ENCODE results near the gene CPTP.

CPTP gene

DNA sequence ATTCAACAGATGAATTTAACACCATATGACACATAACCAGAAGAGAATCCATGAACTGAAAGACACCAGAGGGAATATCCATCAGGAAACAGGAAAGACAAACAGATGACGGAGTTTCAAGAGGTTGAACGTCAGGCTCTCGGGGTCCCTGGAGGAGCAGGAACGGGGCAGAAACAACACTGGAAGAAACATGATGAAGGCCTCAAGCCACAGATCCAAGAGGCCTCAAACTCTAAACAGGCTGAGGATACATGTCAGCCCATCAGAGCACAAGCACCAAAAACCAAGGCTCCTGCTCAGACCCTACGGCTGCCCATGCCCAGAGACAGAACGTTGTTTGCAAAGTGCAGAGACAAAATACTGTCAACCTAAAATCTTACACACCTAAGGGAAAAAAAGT is 7.2 kb upstream of the CPTP start:
- no peak for DNase-seq (ENCODE audit: low read depth in 2 of 3, low spot score in 1 of 3)

DNA sequence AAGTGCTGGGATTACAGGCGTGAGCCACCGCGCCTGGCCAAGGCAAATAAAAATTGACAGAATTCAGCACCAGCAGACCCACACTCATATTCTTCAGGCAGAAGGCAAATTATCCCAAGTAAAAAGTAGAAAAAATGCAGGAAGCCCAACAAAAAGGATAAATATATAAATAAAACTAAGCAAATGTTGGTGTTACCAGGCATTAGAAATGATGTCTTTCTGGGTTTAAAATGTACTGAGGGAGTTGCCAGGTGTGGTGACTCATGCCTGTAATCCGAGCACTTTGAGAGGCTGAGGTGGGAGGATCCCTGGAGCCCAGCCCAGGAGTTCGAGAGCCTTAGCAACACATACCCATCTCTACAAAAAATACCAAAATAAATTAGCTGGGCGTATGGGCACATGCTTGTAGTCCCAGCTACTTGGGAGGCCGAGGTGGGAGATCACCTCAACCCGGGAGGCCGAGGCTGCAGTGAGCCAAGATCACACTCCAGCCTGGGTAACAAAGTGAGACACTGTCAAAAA is 6.4 kb upstream of the CPTP start:
- no peak for DNase-seq (ENCODE audit: low read depth in 2 of 3, low spot score in 1 of 3)

DNA sequence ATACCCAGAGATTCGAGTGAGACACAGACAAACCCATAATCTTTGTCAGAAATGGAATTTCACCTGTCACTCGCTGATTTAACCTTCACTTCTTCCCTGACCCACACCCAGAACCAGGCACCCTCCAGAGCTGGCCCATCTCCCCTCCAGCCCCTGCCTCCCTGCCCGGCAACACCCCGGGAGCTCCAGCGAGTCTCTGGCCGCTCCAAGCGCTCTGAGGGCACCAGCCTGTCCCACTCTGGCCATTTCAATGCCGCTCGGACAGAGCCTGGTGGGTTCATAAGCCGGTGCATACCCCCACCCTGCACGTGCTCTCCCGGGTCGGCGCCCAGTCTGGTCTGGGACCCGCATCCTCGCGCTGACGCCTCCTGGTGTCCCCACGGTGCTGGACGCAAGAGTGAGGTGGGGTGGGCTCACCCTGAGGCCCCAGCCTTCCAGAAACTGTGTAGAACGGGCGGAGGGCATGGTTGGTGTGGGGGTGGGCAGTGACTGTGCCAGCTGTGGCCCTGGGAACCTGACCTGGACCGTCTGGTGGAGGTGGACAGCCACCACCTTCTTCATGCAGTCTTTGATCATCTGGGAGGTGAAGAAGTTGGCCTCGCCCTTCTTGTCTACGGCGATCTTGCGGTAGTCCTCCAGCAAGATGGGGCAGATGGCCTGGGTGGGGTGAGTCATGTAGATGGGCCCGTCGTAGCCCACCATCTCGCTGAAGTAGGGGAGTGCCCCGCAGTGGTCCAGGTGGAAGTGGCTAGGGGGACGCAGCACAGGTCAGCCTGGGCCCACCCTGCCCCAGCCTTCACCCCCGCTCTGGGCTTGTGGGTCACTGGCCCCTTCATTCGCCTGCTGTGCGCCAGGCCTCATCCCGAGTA is 5.6 kb upstream of the CPTP start:
- DNase-seq (ENCODE audit: low read depth in 2 of 3, low spot score in 1 of 3): no peak

DNA sequence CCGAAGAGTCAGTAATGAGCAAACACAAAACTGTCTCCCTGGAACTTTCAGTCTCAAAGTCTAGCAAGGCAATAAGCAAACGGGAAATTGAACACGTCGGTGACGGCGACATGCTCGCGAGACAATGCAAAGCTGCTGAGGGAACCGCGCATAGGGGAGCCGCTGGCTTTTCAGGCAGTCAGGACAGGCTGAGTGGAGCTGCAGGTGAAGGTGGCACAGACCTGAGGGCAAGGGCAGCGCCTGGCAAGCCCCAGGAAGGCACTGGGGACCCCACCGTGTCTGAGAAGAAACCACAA is 5.0 kb upstream of the CPTP start:
- DNase-seq (ENCODE audit: low read depth in 2 of 3, low spot score in 1 of 3): no peak

DNA sequence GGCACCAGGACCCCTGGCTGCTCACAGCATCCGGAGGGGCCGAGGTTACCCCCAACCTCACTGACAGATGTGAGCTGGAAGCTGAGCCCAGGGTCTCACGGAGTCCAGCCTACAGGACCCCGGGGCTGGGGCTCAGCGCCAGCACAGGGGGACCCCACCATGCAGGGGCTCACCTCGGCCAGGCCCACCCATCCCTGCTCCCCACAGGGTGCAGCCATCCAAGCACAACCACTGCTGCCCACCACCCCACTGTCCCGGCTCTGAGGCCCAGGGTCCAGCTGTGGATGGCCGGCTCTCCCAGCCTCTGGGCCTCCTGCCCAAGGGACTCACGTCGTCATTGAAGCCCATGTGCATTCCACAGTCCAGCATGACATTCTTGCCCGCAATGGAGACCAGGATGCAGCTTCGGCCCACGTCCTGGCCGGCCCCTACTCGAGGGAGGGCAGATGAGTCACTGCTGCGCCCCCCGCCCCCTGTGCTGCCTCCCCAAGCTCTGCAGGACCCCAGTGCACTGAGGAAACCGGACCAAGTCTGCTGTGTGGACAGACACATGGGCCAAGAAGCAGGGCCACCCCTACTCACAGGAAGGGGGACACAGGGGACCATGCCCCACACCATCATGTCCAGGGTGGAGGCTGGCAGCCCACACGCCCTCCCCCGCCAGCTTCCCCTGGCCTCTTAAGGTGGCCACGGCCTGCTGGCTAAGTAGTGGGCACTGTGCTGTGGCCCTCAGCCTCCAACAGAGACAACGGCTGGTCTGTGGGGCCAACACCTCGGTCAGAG is 3.7 kb upstream of the CPTP start:
- no peak for DNase-seq (ENCODE audit: low read depth in 2 of 3, low spot score in 1 of 3)

DNA sequence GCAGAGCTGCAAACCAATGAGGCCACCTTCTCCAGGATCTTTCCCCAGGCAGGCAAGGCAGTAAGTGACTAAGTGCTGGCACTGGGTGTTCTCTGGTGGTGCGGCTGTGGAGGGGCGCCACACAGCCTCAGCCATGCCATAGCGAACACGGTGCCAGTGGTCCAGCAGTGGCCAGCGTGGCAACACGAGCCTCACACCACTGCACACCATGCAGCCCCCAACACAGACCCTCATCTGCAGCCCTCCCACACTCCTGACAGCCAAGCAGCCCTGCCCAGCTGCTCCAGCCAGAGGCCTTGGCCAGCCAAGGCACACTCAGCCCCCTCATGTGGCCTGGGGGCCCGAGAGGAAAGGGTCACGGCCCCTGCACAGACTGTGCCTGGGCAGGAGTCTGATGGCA is 3.1 kb upstream of the CPTP start:
- DNase-seq (ENCODE audit: low read depth in 2 of 3, low spot score in 1 of 3): no peak

DNA sequence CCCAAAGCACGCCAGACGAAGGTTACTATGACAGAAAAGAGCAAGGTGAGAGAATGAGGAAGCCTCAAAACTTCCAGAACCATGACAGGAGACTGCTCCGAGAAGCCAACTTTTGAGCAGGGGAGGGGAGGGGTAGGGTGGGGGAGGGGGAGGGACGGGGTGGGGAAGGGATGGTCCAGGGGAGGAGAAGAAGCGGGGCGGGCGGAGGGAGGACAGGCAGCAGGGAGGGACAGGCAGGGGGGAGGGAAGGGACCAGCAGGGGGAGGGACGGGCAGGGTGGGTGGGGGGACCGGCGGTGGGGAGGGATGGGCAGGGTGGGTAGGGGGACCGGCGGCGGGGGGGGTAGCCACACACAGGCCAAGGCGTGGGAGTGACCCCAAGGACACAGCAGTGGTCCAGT is 2.2 kb upstream of the CPTP start:
- DNase-seq (ENCODE audit: low read depth in 2 of 3, low spot score in 1 of 3): no peak

DNA sequence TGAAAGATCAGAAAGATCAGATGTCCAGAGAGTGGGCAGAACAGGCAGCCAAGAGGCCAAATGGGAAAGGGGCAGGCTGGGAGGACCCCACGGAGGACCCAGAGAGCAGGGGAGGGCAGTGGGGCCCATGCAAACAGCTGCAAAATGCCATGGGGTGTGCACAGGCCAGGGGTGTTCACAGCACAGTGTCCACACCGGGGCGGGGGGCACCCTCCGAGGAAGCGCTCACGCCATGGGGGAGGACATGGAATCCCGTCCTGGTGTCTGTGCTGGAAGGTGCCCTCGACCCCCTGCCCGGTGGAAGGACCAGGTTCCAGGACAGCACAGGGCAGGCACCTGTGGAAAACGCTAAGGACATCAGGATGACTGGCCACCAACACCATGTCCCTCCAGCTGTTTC is 1.6 kb upstream of the CPTP start:
- no peak for DNase-seq (ENCODE audit: low read depth in 2 of 3, low spot score in 1 of 3)

DNA sequence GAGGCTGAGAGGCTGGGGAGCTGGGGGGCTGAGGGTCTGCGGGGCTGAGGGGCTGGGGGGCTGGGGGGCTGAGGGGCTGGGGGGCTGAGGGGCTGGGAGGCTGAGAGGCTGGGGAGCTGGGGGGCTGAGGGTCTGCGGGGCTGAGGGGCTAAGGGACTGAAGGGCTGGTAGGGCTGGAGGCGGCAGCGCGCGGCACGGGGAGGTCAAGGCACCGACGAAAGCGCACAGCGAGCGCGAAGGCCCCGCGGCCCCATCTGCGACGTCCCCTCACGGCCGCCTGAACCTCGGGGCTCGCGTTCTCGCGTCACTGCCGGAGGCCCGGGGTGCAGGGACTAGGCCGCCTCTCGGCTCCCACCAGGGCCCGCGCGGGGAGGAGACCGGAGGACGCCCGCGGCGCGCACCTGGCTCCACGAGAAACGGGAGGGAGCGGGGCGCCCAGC is 498 bp upstream of the CPTP start:
- no peak for DNase-seq (ENCODE audit: low read depth in 2 of 3, low spot score in 1 of 3)

DNA sequence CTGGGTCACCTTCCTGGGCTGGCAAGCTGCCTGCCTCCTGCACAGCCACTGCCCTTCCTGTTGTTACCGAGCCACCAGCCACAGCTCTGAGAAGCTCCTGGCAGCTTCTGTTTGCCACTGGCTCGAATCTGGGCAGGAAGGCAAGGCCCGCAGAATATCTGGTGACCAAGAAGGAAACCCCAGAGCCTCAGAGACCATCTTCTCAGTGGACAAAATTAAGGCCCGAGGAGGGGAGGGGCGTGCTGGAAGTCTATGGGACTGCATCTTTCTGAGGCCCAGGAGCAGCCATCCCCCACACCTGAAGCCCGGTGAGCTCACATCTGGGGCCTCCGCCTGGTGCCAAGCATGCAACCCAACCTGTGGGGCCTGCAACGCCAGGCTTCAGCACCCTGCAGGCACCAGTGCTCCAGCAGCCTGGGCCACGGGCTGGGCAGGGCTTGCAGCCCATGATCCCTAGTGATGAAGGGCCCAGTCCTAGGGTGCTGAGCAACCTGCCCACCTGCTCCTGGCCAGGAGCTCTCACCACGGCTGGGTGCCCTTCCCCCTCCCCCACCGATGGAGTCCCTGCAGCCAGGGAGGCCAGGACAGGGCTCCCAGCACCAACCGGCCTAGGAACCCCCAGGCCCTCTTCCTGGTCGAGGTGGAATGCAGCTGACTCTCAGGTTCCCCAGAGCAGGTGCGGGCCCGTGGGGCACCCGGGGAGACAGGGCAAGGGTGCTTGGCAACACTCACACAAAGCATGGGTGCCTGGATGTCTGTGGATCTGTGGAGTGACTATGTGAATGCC is 879 bp downstream of the CPTP start:
- no peak for DNase-seq (ENCODE audit: low read depth in 2 of 3, low spot score in 1 of 3)

DNA sequence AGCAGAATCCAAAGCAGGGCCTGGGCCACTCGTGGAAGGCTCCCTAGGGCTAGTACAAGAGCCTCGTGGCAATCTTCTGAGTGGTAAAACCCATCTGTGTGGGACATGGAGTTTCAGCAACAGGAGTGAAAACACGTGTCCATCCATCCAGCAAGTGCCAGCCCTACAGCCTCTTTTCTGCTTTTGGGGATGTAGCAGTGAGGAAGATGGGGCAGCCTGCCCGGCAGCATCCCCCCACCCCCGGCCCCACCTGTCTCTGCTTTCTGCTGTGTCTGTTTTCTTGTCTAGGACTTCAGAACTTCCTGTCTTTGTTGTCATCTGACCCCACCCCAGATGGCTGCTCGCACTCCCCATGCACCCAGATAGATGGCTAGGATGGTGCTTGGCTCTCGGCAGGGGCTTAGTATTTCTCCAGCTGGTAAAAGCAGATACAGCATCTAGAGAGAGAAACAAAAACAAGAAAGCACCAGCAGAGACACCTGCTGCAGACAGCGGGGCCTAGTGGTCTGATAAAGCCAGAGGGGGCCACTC is 1.5 kb downstream of the CPTP start:
- no peak for DNase-seq (ENCODE audit: low read depth in 2 of 3, low spot score in 1 of 3)

DNA sequence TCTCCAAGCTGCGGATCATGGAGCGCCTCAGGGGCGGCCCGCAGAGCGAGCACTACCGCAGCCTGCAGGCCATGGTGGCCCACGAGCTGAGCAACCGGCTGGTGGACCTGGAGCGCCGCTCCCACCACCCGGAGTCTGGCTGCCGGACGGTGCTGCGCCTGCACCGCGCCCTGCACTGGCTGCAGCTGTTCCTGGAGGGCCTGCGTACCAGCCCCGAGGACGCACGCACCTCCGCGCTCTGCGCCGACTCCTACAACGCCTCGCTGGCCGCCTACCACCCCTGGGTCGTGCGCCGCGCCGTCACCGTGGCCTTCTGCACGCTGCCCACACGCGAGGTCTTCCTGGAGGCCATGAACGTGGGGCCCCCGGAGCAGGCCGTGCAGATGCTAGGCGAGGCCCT is 2.7 kb downstream of the CPTP start:
- no peak for DNase-seq (ENCODE audit: low read depth in 2 of 3, low spot score in 1 of 3)

DNA sequence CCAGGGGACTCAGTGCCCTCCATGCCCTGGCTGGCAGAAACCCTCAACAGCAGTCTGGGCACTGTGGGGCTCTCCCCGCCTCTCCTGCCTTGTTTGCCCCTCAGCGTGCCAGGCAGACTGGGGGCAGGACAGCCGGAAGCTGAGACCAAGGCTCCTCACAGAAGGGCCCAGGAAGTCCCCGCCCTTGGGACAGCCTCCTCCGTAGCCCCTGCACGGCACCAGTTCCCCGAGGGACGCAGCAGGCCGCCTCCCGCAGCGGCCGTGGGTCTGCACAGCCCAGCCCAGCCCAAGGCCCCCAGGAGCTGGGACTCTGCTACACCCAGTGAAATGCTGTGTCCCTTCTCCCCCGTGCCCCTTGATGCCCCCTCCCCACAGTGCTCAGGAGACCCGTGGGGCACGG is 3.7 kb downstream of the CPTP start:
- no peak for DNase-seq (ENCODE audit: low read depth in 2 of 3, low spot score in 1 of 3)

DNA sequence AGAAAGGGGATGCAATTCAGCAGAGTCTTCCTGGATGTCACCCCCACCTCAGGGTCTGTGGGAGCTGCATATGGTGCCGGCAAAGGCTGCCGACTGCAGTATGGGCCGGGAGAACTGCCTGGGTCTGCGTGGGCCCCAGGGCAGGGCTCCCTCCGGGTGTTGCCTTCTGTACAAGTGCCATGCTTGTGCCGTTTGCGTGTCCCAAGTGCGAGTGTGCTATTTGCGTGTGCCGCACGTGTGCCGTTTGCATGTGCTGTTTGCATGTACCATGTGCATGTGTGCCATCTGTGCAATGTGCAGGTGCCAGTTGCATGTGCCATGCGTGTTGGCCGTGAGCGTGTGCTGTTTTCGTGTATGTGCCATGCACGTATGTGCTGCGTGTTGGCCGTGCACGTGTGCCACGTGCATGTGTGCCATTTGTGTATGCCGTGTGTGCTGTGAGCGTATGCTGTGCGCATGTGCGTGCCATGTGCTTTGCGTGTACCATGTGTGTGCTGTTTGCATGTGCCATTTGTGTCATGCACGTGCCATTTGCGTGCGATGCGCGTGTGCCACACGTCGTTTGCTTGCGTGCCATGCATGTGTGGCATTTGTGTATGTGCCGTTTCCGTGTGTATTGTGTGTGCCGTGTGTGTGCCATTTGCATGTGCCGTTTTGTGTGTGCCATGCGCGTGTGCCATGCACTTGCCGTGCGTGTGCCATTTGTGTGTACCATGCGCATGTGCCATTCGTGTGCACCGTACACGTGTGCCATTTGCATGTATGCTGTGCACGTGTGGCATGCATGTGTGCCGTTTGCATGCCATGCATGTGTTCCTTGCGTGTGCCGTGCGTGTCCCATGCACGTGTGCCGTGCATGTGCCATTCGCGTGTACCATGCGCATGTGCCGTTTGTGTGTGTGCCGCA is 5.0 kb downstream of the CPTP start:
- no peak for DNase-seq (ENCODE audit: low read depth in 2 of 3, low spot score in 1 of 3)

DNA sequence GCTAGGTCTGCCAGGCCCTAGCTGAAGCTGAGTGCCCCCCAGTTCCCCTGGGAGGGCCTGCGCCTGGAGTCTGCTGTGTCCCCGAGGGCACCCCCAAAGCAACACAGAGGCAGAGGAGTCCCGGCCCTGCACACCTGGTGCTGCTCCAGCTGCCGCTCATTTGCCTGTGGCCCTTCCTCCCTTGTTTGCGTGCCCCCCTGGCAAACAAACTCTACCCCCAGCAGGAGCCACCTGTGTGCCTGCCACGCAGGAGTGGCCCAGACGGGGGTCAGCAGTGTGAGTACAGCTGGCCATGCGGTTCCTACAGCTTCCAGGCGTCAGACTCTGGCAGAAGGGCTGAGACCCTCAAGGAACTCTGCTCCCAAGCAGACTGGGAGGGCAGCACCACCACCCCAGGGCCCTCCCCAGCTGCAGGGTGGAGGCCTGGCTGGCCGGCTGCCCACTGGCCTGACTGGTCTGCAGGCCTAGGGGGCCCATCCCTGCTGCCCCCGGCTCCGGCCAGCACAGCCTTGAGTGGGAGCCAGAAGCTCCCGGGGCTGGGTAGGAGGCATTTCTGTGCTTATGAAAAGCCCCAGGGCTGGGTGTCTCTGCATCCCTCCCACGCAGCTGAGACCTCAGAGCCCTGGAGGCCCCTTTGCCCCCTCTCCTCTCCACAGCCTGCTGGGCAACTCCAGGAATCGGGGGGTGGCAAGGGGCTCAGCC is 5.9 kb downstream of the CPTP start:
- DNase-seq (ENCODE audit: low read depth in 2 of 3, low spot score in 1 of 3): no peak

DNA sequence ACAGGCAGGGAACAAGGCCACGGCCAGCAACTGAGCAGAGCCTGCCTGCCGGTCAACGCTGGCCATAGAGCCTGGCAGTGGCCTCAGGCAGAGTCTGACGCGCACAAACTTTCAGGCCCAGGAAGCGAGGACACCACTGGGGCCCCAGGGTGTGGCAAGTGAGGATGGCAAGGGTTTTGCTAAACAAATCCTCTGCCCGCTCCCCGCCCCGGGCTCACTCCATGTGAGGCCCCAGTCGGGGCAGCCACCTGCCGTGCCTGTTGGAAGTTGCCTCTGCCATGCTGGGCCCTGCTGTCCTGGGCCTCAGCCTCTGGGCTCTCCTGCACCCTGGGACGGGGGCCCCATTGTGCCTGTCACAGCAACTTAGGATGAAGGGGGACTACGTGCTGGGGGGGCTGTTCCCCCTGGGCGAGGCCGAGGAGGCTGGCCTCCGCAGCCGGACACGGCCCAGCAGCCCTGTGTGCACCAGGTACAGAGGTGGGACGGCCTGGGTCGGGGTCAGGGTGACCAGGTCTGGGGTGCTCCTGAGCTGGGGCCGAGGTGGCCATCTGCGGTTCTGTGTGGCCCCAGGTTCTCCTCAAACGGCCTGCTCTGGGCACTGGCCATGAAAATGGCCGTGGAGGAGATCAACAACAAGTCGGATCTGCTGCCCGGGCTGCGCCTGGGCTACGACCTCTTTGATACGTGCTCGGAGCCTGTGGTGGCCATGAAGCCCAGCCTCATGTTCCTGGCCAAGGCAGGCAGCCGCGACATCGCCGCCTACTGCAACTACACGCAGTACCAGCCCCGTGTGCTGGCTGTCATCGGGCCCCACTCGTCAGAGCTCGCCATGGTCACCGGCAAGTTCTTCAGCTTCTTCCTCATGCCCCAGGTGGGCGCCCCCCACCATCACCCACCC is 6.7 kb downstream of the CPTP start, which contains the start of gene TAS1R3:
TAS1R3 (plus strand) TSS at position 213 of the 898 bp plus-strand sequence; CDS start at position 279, 66 bp downstream.
- no peak for DNase-seq (ENCODE audit: low read depth in 2 of 3, low spot score in 1 of 3)

DNA sequence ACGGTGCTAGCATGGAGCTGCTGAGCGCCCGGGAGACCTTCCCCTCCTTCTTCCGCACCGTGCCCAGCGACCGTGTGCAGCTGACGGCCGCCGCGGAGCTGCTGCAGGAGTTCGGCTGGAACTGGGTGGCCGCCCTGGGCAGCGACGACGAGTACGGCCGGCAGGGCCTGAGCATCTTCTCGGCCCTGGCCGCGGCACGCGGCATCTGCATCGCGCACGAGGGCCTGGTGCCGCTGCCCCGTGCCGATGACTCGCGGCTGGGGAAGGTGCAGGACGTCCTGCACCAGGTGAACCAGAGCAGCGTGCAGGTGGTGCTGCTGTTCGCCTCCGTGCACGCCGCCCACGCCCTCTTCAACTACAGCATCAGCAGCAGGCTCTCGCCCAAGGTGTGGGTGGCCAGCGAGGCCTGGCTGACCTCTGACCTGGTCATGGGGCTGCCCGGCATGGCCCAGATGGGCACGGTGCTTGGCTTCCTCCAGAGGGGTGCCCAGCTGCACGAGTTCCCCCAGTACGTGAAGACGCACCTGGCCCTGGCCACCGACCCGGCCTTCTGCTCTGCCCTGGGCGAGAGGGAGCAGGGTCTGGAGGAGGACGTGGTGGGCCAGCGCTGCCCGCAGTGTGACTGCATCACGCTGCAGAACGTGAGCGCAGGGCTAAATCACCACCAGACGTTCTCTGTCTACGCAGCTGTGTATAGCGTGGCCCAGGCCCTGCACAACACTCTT is 7.6 kb downstream of the CPTP start:
- no peak for DNase-seq (ENCODE audit: low read depth in 2 of 3, low spot score in 1 of 3)

All from stimulated activated CD4-positive, alpha-beta T cell treated with anti-CD3 and anti-CD28 coated beads, Interleukin-12 subunit alpha, Interleukin-12 subunit beta, amount 100 ng/mL, for 48 hours (primary cell).